ENCODE results near the gene CARD9.

DNA sequence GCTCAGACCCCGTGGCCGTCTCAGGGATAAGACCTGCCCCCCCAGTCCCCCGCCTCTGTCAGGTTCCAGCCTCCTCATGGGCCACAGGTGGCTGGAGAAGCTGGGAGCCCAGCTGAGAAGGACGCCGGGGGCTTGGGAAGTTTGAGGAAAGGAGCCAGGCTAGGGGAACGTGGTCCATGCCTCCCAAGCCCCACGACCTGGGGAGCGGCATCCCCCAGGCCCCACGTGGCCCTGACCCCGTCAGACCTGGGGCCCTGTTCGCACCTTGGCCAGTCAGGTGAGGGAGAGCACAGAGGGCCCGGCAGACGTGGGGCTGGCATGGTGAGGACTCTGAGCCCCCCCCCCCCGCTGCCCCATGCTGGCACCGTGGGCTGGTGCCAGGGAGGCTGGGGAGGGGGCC lies 42.4 kb downstream of the CARD9 start:
- no peak for TF ChIP-seq BHLHE40 (IDR thresholded peaks at IDR 0.05; ENCODE audit: low read depth, low read length)
- no peak for TF ChIP-seq CEBPB (IDR thresholded peaks at IDR 0.05; ENCODE audit: low read depth, low read length)
- TF ChIP-seq CTCF (conservative IDR thresholded peaks at IDR 0.05; ENCODE audit: low read depth, low read length) = no peak
- no peak for TF ChIP-seq MXI1 (IDR thresholded peaks at IDR 0.05; ENCODE audit: borderline replicate concordance, low read depth, low read length)

Data from IMR-90 (cell line).